Medulla oblongata (tissue), 1 donor: ENCODE results near the gene DNAH14.

Source experiments
- DNase-seq: peaks from one replicate; pipeline ENCODE4 v3.0.0-alpha.2; 2015; ENCODE audit errors: extremely low spot score

DNAH14 gene

GRCh38 chr1:225428068-225428880, 498.8 kb downstream of the DNAH14 start:
- DNase-seq: peak; percentile 98

GRCh38 chr1:225428881-225429455, 499.5 kb downstream of the DNAH14 start:
- DNase-seq: no peak

- DNase-seq: no peak
Measured at GRCh38 chr1:225430301-225430700, 500.8 kb downstream of the DNAH14 start.

GRCh38 chr1:225431081-225431863, 501.8 kb downstream of the DNAH14 start:
- no peak for DNase-seq

GRCh38 chr1:225434046-225434445, 504.6 kb downstream of the DNAH14 start:
- DNase-seq: no peak

GRCh38 chr1:225435076-225435475, 505.6 kb downstream of the DNAH14 start:
- no peak for DNase-seq

- DNase-seq: no peak
Measured at GRCh38 chr1:225435487-225435886, 506.0 kb downstream of the DNAH14 start.

GRCh38 chr1:225435957-225436392, 506.5 kb downstream of the DNAH14 start:
- no peak for DNase-seq

GRCh38 chr1:225437710-225438437, 508.4 kb downstream of the DNAH14 start:
- peak; percentile 35 for DNase-seq

GRCh38 chr1:225440380-225441221, 511.1 kb downstream of the DNAH14 start:
- no peak for DNase-seq

- no peak for DNase-seq
Measured at GRCh38 chr1:225441314-225442122, 512.0 kb downstream of the DNAH14 start.

GRCh38 chr1:225442123-225442505, 512.6 kb downstream of the DNAH14 start:
- no peak for DNase-seq

GRCh38 chr1:225445639-225446594, 516.4 kb downstream of the DNAH14 start:
- DNase-seq: no peak

- DNase-seq: no peak
Measured at GRCh38 chr1:225446595-225446960, 517.1 kb downstream of the DNAH14 start.

- no peak for DNase-seq
Measured at GRCh38 chr1:225446981-225447615, 517.6 kb downstream of the DNAH14 start.

GRCh38 chr1:225447650-225448089, 518.2 kb downstream of the DNAH14 start:
- peak; percentile 89 for DNase-seq

GRCh38 chr1:225448146-225448805, 518.8 kb downstream of the DNAH14 start:
- peak; percentile 90 for DNase-seq
